ENCODE data around the gene CCT8.
"Not testable (repeated sequence)": the region's sequence is repeated elsewhere in the genome, so short reads cannot be mapped to it uniquely, and the experiment has no call there.

DNA sequence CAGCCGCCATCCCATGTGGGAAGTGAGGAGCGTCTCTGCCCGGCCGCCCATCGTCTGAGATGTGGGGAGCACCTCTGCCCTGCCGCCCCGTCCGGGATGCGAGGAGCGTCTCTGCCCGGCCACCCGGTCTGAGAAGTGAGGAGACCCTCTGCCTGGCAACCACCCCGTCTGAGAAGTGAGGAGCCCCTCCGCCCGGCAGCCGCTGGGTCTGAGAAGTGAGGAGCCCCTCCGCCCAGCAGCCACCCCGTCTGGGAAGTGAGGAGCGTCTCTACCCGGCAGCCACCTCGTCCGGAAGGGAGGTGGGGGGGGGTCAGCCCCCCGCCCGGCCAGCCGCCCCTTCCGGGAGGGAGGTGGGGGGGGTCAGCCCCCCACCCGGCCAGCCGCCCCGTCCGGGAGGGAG lies 62.2 kb downstream of the CCT8 start:
- TF ChIP-seq, protein P1, sequence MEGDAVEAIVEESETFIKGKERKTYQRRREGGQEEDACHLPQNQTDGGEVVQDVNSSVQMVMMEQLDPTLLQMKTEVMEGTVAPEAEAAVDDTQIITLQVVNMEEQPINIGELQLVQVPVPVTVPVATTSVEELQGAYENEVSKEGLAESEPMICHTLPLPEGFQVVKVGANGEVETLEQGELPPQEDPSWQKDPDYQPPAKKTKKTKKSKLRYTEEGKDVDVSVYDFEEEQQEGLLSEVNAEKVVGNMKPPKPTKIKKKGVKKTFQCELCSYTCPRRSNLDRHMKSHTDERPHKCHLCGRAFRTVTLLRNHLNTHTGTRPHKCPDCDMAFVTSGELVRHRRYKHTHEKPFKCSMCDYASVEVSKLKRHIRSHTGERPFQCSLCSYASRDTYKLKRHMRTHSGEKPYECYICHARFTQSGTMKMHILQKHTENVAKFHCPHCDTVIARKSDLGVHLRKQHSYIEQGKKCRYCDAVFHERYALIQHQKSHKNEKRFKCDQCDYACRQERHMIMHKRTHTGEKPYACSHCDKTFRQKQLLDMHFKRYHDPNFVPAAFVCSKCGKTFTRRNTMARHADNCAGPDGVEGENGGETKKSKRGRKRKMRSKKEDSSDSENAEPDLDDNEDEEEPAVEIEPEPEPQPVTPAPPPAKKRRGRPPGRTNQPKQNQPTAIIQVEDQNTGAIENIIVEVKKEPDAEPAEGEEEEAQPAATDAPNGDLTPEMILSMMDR (IDR thresholded peaks at IDR 0.05; ENCODE audit: insufficient read depth, low read length, poor library complexity, severe bottlenecking) = not testable (repeated sequence)
- TF ChIP-seq EZH2phosphoT487 (conservative IDR thresholded peaks at IDR 0.05; ENCODE audit: low read length) = not testable (repeated sequence)
